DLD1 (cell line): ENCODE measurements around the gene WDR27.
"Not testable (repeated sequence)": the region's sequence is repeated elsewhere in the genome, so short reads cannot be mapped to it uniquely, and the experiment has no call there.

Source experiments
- in situ Hi-C: cut with HindIII; loops from 2 replicates; pipeline ENCODE4 v1.10.0; 2017; ENCODE audit warnings: low sequenced_read_pairs

WDR27 gene

DNA sequence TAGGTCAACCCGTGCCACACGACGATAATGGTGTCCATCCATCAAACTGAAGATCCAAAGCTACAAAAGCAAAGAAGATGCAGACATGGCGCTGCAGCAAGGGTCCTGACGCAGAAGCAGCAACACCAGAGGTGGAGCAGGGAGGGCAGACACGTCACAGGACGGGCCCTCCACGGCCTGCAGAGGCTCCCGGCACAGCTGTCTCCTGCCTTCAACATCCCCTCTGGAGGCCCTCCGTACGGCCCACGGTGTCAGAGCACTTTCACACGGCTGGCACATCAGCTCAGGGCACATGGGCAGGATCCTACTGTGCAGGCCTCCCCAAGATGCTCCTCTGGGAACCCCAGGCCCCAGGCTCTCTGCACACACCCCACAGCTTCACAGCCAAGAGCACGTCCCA, 37.6 kb downstream of the WDR27 start:
- in situ Hi-C loops: no loop called here

DNA sequence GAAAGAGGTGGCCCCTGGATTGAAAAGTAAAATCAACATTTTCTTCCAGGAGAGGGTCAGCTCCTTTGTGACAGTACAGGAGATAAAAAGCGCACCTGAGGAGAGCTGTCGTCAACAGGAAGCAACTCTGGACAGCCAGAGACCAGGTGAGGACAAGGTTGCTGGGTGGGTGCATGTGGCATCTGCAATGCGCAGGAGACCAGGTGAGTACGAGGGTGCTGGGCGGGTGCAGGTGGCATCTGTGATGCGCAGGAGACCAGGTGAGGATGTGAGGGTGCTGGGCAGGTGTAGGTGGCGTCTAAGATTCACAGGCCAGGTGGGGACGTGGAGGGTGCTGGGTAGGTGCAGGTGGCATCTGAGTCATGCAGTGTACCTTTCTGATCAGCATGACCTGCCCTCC, 38.4 kb downstream of the WDR27 start:
- in situ Hi-C loops: no loop called here

GRCh38 chr6:169661391-169661756, 40.5 kb downstream of the WDR27 start:
- in situ Hi-C loops: no loop called here

- in situ Hi-C loops: no loop called here
Observed at GRCh38 chr6:169660751-169661390, 41.0 kb downstream of the WDR27 start.

GRCh38 chr6:169659820-169660610, 41.8 kb downstream of the WDR27 start:
- in situ Hi-C loops: no loop called here

GRCh38 chr6:169657284-169657610, 44.6 kb downstream of the WDR27 start:
- in situ Hi-C loops: no loop called here

GRCh38 chr6:169656546-169657283, 45.1 kb downstream of the WDR27 start:
- in situ Hi-C loops: no loop called here

DNA sequence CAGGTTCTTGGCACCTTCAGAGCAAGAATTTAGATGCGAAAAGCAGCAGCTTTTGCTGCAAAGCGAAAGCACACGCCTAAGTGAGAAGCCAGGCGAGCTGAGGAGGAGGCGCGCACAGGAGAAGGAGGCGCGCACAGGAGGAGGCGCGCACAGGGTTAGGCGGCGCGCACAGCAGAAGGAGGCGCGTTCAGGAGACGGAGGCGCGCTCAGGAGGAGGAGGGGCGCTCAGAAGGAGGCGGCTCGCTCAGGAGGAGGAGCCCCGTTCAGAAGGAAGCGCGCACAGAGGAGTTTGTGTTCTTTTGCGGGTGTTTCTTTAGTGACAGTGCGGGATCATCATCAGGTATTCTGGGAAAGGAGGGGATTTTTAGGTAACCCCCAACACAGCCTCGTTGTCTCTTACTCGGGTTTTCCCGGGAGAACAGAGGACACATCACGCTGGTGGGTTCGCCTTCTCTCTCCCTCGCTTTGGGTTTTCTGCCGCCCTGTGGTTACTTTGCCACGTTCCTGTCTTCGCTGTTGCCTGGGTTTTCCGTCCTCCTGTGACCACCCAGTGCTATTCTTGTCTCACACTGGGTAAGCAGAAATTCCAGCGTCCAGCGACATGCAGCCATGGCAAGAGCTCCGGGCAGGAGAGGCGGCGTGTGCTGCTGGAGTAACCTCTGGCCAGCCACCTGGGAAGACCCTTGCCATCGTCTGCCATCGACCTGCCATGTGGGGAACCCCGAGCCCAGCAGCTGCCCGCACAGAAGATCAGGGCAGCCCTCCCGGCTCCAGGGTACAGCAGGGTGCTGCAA, 47.0 kb downstream of the WDR27 start:
- in situ Hi-C loops: no loop called here

DNA sequence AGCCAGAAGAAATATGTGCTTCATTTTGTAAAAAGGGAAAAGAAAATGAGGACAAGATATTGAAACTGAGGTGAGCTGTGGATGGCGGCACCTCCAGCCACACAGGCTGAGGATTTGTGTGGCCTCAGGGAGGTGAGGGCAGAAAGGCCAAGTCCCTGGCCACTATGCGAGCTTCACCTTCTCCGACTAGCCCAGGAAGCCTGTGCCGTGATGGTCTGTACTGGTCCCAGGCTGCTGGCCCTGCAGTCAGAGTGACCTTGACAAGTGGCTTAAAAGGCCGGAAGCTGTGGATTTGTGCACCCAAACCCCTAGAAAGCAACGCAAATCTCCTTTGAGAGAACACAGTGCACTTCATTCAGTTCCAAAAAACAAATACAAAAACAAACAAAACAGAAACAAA, 48.1 kb downstream of the WDR27 start:
- in situ Hi-C loops: no loop called here

DNA sequence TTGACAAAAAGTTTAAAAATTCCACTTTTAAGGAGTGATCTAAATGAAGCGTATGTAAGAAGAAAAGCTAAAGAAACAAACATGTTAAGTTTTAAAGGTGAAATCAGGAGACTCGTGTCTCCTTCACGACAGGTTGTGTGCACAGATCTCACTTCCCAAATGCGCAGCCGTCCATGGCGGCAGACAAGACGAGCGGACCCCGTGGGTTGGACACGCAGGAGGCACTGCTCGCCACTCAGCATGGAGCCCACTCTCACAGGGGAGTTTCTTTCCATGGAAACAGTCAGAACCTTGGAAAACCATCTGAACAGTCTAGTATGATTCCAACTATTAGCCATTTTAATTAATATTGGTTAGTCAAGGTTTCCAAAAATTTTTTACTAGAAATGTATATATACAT, 48.9 kb downstream of the WDR27 start:
- in situ Hi-C loops: no loop called here

DNA sequence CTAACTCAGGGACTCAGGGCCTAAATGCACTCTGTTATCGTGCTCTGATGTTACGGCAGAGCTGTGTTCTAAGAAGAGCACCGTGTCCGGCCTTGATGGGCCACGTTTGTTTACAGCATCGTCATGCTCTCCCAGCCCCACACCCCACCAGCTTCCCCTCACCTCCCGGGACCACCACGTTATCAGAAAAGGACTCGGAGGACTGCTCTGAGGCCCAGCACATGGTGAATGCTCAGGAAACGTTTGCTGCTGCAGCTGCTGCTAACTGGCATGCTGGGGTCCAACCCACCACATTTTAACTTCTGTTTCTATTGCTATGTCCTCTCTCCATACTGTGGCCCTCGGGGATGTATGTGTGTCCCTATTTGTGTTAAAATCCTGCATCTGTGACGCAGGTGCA, 50.3 kb downstream of the WDR27 start:
- in situ Hi-C loops: no loop called here

GRCh38 chr6:169650959-169651292, 50.9 kb downstream of the WDR27 start:
- in situ Hi-C loops: no loop called here

DNA sequence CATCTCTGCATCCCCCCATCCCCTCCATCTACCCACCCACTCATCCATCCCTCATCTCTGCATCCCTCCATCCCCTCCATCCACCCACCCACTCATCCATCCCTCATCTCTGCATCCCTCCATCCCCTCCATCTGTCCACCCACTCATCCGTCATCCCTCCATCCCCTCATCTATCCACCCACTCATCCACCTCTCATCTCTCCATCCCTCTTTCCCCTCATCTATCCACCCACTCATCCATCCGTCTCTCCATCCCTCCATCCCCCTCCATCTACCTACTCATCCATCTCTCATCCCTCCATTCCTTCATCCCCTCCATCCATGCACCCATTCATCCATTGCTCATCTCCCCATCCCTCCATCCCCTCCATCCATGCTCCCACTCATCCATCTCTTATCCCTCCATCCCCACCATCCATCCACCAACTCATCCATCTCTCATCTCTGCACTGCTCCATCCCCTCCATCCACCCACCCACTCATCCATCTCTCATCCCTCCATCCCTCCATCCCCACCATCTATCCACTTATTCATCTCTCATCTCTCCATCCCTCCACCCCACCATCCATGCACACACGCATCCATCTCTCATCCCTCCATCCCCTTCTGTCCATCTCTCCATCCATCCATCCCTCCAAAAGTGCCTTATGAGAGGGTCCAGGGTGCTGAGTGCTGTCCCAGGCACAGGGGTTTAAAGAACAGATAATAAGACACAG, 51.4 kb downstream of the WDR27 start:
- in situ Hi-C loops: no loop called here

- in situ Hi-C loops: no loop called here
Observed at GRCh38 chr6:169648617-169649016, 53.2 kb downstream of the WDR27 start.

- in situ Hi-C loops: no loop called here
Observed at GRCh38 chr6:169648092-169648491, 53.7 kb downstream of the WDR27 start.

DNA sequence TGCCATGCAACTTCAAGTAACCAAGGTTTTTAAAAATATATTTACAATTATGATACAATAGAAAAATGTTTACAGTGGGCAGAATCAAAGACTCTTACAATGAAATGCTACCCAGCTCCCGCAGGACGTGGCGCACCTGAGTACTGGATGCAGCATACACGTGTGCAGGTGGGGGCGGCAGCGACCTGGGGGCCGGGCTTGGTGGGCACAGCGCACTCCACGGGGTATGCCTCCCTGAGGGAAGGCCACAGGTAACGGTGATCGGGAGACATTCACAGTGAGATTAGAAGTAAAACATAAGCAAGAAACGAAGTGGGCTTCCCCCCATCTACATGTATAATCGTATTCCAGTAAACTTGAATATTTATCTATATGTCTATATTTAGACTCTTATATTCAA, 54.2 kb downstream of the WDR27 start:
- in situ Hi-C loops: no loop called here

GRCh38 chr6:169646906-169647567, 54.8 kb downstream of the WDR27 start:
- in situ Hi-C loops: no loop called here

DNA sequence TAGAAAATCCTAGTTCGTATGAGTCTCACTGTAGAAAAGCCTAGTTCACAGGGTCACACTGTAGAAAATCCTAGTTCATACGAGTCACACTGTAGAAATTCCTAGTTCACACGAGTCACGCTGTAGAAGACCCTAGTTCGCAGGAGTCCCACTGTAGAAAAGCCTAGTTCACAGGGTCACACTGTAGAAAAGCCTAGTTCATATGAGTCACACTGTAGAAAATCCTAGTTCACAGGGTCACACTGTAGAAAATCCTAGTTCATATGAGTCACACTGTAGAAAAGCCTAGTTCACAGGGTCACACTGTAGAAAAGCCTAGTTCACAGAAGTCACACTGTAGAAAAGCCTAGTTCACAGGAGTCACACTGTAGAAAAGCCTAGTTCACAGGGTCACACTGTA, 56.4 kb downstream of the WDR27 start:
- in situ Hi-C loops: not testable (repeated sequence)

DNA sequence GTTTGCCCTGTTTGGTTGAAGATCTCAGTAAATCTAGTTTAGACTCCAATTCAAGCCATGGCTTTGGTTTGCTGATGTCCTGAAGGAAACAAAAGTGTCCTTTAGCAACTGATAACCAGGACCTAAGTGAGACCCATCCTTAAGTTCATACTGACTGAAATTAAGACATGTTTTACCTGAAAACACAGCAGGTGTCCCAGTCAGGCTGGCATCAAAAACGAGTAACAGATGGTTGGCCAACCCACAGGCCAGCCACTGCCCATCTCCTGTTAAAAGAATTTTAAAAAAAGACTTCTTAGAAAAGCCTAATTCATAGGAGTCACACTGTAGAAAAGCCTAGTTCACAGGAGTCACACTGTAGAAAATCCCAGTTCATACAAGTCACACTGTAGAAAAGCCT, 58.3 kb downstream of the WDR27 start:
- in situ Hi-C loops: no loop called here

- in situ Hi-C loops: no loop called here
Observed at GRCh38 chr6:169642455-169642854, 59.4 kb downstream of the WDR27 start.
